Right lobe of liver (tissue), 6 donors: ENCODE results near the gene GFRA1. TPM values are rescaled to one million over a fixed set of nuclear protein-coding genes. Genes with fewer than 3 reads are reported as not detected.

Experiments
- ATAC-seq, 4 donors: fragments of 200-7000 bp; cut with Tn5 transposase; one replicate each; pipeline ENCODE4 v1.9.1; 2020; ENCODE audit warnings: mild to moderate bottlenecking in 4 of 4, moderate library complexity in 4 of 4
- DNase-seq, 3 donors: peaks; one replicate each; pipeline ENCODE4 v3.0.0-alpha.2; 2020
- H3K27ac ChIP-seq, 3 donors: fragments of 200-600 bp; one replicate each; pipeline ENCODE4 v1.8.0; 2022
- H3K27me3 ChIP-seq, 2 donors: fragments of 200-600 bp; one replicate each; pipeline ENCODE4 v1.8.0; 2022
- H3K36me3 ChIP-seq, 4 donors: fragments of 200-600 bp; sonication (generic) in 1 of 4; one replicate each; pipeline versions ENCODE4 v1.5.1 to v1.8.0; 2017 to 2022; ENCODE audit warnings: control low read depth in 1 of 4
- H3K4me1 ChIP-seq, 4 donors: fragments of 200-600 bp; sonication (generic) in 1 of 4; one replicate each; pipeline versions ENCODE4 v1.5.1 to v1.8.0; 2017 to 2022; ENCODE audit warnings: control low read depth in 1 of 4
- H3K4me3 ChIP-seq, 3 donors: fragments of 200-600 bp; one replicate each; pipeline ENCODE4 v1.8.0; 2022
- H3K9me3 ChIP-seq, 4 donors: fragments of 200-600 bp; sonication (generic) in 1 of 4; one replicate each; pipeline versions ENCODE4 v1.5.1 to v1.8.0; 2017 to 2022; ENCODE audit warnings: control low read depth in 1 of 4
- POLR2A ChIP-seq: fragments of 450-650 bp; IDR thresholded peaks from one replicate; pipeline ENCODE4 v1.6.1; 2017; ENCODE audit warnings: antibody characterized with exemption, mild to moderate bottlenecking
- WGBS: methylation state at CpG from one replicate; pipeline ENCODE4 v1.1.6; 2018; ENCODE audit warnings: low coverage, low lambda C conversion rate; ENCODE audit not compliant: insufficient coverage; ENCODE audit errors: missing lambda C conversion rate; 5-methylcytosine and 5-hydroxymethylcytosine counted together
- intact Hi-C, 2 donors: fragments of 100-400 bp; cut with DNase I; formaldehyde crosslinking; loops; one replicate each; pipeline versions ENCODE4 v1.11.2 to v1.14.1; 2022
- total RNA-seq, 6 experiments: library from RNA; depleted of rRNA in 2 of 6; stranded (reverse); fragments of >200 nt in 2 of 6; fragmentation: NEBNext Ultra II Directional in 3 of 6; extraction: Animal tissue kit (Norgen Biotek cat#: 25700) in 3 of 6; gene quantifications; one replicate each; pipeline versions ENCODE4 v1.1.0 to v1.2.4, GENCODE V29; 2016 to 2023
- TF ChIP-seq, protein P1 (sequence below), 4 donors: fragments of 200-600 bp in 3 of 4; fragments of 450-650 bp in 1 of 4; IDR thresholded peaks; one replicate each; pipeline versions ENCODE4 v1.5.1 to v1.8.0; 2016 to 2022; ENCODE audit warnings: antibody characterized with exemption in 4 of 4, mild to moderate bottlenecking in 2 of 4
- donor health status: DM: no; HTN: yes; CAD: no.
- donor health status: DM: no; HTN: no; CAD: no.
- donor health status: DM: no; HTN: no; CAD: no.
- donor health status: DM: no; HTN: yes; CAD: no.
- donor health status: DM: no; HTN: yes; CAD: no.

Gene GFRA1
- total RNA-seq, 6 experiments from 2014 or later, result 17.9 to 67.8 (median 42.8) TPM

DNA sequence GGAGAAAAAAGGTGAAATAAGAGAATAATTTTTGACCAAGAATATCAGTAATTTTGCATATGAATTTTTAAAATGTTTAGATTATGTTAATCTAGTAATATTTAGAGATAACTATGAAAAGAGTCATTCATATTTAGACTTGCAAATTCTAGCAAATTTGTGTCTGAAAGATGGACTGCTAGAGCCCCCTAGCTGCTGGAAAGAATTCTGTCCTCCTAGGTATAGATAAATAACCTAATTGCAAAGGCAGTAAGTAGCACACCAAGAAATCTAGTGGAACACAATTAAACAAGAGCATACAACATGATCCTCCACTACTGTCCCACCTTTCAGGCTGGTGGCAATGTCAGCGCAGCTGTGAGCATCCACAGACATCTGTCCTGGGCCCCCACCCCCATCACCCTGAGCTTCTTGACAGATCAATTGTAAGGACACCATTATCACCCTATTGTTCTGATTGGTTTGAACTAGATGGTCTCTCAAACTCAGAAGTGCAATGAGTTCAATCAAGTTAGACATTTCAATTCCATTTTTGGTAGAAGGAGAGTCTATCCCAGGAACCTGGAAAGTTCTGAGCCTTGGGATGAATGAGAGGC lies 15.0 kb upstream of the GFRA1 start:
- ATAC-seq (peak; percentile 76 to 80 (median 79)), DNase-seq (peak in 1 of 3 donors; percentile 58)
- no peaks in the 10 kb centered on the region for H3K9me3 ChIP-seq
- intact Hi-C loops, result no loop called here
- H3K27ac ChIP-seq, result no peak overlapping the region
- no peaks in the 10 kb centered on the region for H3K36me3 ChIP-seq
- 0% methylated on average over 1 of the region's 1 CpG for WGBS
- no peak overlapping the region for H3K4me3 ChIP-seq
- no peak for TF ChIP-seq POLR2A
- TF ChIP-seq, protein P1, sequence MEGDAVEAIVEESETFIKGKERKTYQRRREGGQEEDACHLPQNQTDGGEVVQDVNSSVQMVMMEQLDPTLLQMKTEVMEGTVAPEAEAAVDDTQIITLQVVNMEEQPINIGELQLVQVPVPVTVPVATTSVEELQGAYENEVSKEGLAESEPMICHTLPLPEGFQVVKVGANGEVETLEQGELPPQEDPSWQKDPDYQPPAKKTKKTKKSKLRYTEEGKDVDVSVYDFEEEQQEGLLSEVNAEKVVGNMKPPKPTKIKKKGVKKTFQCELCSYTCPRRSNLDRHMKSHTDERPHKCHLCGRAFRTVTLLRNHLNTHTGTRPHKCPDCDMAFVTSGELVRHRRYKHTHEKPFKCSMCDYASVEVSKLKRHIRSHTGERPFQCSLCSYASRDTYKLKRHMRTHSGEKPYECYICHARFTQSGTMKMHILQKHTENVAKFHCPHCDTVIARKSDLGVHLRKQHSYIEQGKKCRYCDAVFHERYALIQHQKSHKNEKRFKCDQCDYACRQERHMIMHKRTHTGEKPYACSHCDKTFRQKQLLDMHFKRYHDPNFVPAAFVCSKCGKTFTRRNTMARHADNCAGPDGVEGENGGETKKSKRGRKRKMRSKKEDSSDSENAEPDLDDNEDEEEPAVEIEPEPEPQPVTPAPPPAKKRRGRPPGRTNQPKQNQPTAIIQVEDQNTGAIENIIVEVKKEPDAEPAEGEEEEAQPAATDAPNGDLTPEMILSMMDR (IDR thresholded peaks at IDR 0.05), result peak; percentile 73 to 86 (median 80)
- no peaks in the 10 kb centered on the region for H3K27me3 ChIP-seq
- no peaks in the 10 kb centered on the region for H3K4me1 ChIP-seq

DNA sequence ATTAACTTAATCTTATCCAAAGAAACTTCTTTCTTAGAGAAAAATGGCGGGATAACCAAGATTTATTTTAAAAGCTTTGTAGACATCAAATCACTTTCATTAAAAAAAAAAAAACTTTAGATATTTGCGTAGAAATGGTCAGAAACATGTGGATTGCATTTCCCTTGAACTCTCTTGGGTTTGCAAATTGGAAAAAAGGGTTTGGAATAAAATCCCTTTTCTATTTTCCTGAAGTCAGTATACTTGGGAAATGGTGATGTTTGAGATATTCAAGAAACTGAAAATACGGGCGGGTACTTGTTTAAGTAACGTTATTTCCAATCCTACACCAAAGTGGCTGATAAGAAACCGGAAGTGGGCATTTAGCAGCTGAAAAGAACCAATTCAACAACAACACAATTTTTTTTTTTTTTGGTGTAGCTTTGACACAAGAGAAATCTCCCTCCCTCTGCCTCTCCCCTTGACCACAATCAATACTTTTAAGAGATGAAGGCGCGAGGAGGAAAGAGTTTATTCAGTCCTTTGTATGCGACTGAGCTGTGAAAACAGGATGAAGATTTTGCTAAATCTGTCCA lies 13.7 kb upstream of the GFRA1 start:
- DNase-seq, result no peak
- Histone ChIP-seq H3K4me1 (no peaks in the 10 kb centered on the region), H3K27ac (no peak overlapping the region), H3K36me3 (no peaks in the 10 kb centered on the region), H3K9me3 (no peaks in the 10 kb centered on the region), H3K27me3 (no peaks in the 10 kb centered on the region), H3K4me3 (no peak overlapping the region)
- no peak for TF ChIP-seq POLR2A
- TF ChIP-seq, protein P1 (IDR thresholded peaks at IDR 0.05), result no peak
- WGBS, result 54% methylated on average over 9 of the region's 9 CpGs
- ATAC-seq, result no peak
- intact Hi-C loops, result no loop called here

DNA sequence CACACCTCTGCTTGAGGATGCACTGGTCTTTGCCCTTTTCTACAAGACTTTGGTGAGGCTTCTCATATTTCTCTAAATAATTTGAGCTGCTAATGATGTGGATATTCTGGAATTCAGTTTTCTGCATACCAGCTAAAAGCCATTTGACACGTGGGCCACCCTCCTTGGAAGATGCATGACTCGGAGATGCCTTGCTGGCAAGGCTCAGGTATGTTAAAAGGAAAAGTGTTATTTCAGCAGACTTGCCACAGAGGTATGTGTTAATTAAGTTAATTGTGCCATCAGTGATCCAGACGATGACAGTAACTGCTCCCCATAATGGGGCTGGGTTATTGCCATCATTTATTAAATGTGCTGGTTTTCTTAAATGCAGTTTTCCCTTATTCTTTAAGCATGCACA lies 8.8 kb upstream of the GFRA1 start:
- Histone ChIP-seq H3K36me3 (no peaks in the 10 kb centered on the region), H3K4me1 (no peaks in the 10 kb centered on the region), H3K27me3 (no peaks in the 10 kb centered on the region), H3K27ac (no peak overlapping the region), H3K9me3 (no peaks in the 10 kb centered on the region), H3K4me3 (no peak overlapping the region)
- DNase-seq, result no peak
- ATAC-seq, result no peak
- WGBS, result 64% methylated on average over 2 of the region's 3 CpGs
- no peak for TF ChIP-seq POLR2A
- TF ChIP-seq, protein P1 (IDR thresholded peaks at IDR 0.05), result no peak
- intact Hi-C loops, result no loop called here

DNA sequence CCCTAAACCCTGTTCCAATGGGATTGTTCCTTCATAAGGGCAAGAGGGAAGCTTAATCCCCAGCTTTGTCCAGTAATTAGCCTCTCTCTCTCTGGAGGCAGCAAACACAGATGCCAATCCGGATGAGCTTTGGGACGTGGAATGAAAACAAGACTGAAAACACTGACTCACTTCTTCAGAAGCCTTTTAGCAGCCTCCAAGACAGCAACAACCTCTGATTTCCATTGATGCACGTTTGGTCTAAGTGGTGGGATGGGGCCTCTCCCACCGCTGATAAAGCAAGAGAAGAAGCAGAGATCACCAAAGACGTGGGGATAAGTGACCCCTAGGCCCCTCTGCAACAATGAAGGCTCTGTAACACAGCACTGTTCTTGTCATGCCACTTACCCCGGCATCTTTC lies 5.8 kb upstream of the GFRA1 start:
- no peaks in the 10 kb centered on the region for H3K36me3 ChIP-seq
- intact Hi-C loops, result no loop called here
- no peaks in the 10 kb centered on the region for H3K27me3 ChIP-seq
- ATAC-seq, result no peak
- 74% methylated on average over 6 of the region's 6 CpGs for WGBS
- H3K4me1 ChIP-seq, result peaks cover 0 to 6% (median 0%) of the 10 kb centered on the region in 4 donors
- no peak for DNase-seq
- H3K9me3 ChIP-seq, result no peaks in the 10 kb centered on the region
- H3K27ac ChIP-seq, result no peak overlapping the region
- H3K4me3 ChIP-seq, result no peak overlapping the region
- TF ChIP-seq, protein P1 (IDR thresholded peaks at IDR 0.05), result no peak
- no peak for TF ChIP-seq POLR2A
